HG03103 (cell line): Measurements from ENCODE around the gene BICD1.

Source experiments
- ATAC-seq: cut with Tn5 transposase; IDR thresholded peaks from one replicate; pipeline ENCODE4 v1.9.1; 2021; ENCODE audit warnings: low read depth; ENCODE audit not compliant: unreplicated experiment

BICD1 gene

DNA sequence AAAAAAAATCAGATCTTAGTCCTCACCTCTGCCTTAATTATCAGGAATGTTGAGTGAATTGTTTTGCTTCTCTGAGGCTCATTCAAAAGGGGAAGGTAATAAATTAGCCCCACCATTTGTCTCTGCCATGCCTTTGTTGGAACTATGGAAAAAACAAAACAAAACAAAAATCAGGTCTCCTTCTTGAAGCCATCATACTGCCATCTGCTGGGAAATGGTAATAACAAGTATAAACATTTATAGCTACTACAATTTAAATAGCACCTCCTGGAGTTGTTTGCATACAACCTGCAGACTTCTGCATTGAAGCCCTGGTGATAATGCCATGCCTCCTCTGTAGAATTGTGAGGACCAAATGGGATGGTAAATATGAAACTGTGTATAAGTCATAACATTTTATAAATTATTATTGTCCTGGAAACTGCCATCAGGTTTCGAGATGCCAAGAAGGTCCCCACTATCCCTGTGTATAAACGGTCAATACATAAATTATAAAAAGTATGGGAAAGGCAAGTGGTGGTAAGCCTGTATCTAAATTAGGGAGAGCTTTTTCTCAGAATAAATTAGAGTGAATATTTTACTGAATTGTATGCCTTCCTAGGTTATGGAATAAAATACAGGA is 205.5 kb downstream of the BICD1 start:
- ATAC-seq, result no peak

GRCh38 chr12:32322354-32322753 is 215.7 kb downstream of the BICD1 start:
- no peak for ATAC-seq

GRCh38 chr12:32331133-32331532 is 224.5 kb downstream of the BICD1 start:
- ATAC-seq, result no peak

DNA sequence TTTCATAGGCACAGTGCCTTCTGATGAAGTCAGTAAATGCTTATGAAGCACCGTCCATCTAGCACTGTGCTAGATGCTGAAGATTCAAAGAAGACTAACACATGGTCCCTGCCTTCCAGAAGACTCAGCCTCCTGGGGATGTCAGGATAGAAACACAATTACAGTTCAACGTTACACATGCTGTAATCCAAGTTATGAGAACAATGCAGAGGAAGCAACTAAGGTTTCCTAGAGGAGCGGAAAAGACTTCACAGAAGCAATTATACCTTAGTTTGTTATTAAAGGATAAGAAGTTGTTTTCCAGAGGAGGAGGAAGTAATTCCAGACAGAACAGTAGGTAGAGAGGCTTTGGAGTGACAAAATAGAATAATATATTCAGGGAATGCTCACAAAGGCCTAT is 225.8 kb downstream of the BICD1 start:
- no peak for ATAC-seq

- no peak for ATAC-seq
These were observed 227.7 kb downstream of the BICD1 start for GRCh38 chr12:32334371-32334777.

- ATAC-seq, result no peak
These were observed 229.6 kb downstream of the BICD1 start for GRCh38 chr12:32336261-32336660.

- no peak for ATAC-seq
These were observed 236.8 kb downstream of the BICD1 start for GRCh38 chr12:32343496-32343895.

DNA sequence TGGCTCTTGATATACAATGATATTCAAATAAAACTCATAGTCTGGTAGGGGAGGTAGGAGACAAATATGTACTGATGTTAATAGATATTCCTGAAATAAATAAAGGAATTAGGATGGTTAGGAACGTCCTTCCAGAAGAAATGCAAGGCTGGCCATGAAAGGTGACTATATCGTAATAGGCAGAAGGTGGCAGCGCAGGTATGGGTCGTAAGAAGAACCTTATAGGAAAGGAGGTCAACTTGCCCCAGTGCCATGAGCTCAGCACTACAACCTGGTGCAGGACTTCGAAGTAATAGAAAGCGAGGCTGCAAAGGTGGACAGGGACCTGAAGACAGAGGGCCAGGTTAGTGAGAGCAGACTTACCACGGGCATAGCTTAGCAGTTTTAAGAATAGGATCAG is 237.4 kb downstream of the BICD1 start:
- no peak for ATAC-seq

DNA sequence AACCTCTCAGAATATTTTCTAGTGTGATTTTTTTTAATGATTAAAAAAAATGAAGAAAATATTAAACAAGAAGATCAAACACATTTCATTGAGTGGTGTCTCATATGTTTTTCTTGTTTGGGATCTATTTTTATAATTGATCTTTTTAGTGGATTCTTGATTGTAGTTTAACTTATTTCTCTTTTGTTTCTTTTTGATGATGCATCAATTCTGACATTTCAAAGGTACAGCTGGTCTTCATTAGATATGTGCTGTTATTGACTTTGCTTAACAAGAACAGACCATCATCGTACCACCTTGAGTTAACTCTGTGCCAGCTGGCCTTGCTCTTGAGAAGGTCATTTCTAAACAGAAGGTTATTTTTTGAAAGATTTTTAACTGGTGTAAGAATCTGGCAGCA is 246.9 kb downstream of the BICD1 start:
- no peak for ATAC-seq

DNA sequence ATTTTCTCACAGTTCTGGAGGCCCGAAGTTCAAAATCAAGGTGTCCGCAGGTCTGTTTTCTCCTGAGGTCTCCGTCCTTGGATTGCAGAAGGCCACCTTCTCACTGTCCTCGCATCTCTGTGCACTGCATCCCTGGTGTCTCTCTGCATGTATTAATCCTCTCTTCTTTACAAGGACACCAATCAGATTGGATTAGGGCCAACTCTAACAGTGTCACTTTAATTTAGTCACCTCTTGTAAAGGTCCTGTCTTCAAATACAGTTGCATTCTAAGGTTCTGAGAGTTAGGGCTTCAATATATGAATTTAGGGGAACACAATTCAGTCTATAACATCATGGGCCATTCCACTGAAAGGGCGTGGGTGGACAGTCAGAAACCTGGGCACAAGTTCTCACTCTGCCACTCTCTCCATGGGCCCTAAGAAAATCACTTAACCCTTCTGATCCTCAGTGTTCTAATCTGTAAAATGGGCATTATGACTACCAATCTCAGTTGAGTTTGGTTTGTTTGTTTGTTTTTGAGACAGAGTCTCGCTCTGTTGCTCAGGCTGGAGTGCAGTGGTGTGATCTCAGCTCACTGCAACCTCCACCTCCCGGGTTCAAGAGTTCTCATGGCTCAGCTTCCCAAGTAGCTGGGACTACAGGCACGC is 251.1 kb downstream of the BICD1 start:
- ATAC-seq, result no peak

DNA sequence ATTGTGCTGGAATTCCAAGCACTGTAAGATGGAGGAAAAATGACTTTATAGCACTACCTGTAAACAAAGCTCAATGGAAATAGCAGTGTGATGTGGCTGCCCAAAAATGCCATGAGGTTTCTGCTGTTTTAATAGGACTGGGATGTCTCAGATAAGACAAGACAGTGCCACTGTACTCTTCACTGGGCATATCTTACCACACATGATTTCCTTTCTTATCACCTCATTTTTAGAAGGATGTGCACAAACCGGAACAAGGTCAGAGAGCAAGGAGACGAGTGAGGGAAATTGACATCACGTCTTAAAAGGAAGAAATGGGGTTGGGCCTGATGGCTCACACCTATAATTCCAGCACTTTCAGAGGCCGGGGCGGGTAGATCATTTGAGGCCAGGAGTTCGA is 254.3 kb downstream of the BICD1 start:
- ATAC-seq, result no peak

GRCh38 chr12:32362892-32363291 is 256.2 kb downstream of the BICD1 start:
- no peak for ATAC-seq

GRCh38 chr12:32365473-32366064 is 258.9 kb downstream of the BICD1 start:
- ATAC-seq, result no peak

DNA sequence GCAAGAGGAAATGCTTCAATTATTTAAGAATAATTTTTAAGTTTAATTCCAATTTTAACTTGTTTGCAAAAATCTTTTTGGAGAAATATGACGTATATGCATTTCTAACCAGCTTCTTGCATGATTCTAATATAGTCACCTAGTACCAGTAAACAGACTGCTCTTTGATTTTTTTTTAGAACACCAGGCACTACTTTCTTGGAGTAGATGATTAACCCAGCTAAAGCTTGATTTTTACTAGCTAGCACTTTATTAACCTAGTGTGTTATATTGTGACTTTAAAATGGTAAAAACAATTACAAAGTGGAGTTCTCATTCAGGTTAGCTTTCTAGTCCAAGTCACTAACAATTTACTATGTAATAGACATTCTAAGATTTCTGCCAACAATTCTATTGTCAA is 260.1 kb downstream of the BICD1 start:
- ATAC-seq, result no peak

GRCh38 chr12:32367381-32367780 is 260.7 kb downstream of the BICD1 start:
- no peak for ATAC-seq

DNA sequence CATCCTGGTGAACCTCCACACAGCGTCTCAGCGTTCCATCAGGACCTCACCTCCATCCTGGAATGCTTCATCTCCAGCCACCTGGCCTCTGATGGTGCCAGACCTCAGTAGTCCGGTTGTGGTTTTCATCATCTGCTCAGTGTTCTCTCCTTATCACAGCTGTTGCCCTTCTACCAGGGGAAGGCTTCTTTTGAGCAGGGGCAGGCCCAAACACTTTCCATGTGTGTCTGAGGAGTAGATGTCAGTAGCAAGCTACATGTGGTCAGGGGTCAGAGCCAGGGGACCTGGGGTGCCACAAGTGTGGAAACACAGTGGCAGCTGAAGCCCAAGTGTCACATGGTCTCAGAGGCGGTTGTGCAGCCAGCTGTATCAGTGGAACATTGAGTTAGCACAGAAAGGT is 262.6 kb downstream of the BICD1 start:
- ATAC-seq, result no peak

GRCh38 chr12:32377344-32378055 is 270.9 kb downstream of the BICD1 start:
- ATAC-seq, result no peak

GRCh38 chr12:32379213-32379612 is 272.6 kb downstream of the BICD1 start:
- ATAC-seq, result no peak

- ATAC-seq, result no peak
These were observed 273.0 kb downstream of the BICD1 start for GRCh38 chr12:32379667-32380066.

- ATAC-seq, result no peak
These were observed 275.6 kb downstream of the BICD1 start for GRCh38 chr12:32382226-32382625.

DNA sequence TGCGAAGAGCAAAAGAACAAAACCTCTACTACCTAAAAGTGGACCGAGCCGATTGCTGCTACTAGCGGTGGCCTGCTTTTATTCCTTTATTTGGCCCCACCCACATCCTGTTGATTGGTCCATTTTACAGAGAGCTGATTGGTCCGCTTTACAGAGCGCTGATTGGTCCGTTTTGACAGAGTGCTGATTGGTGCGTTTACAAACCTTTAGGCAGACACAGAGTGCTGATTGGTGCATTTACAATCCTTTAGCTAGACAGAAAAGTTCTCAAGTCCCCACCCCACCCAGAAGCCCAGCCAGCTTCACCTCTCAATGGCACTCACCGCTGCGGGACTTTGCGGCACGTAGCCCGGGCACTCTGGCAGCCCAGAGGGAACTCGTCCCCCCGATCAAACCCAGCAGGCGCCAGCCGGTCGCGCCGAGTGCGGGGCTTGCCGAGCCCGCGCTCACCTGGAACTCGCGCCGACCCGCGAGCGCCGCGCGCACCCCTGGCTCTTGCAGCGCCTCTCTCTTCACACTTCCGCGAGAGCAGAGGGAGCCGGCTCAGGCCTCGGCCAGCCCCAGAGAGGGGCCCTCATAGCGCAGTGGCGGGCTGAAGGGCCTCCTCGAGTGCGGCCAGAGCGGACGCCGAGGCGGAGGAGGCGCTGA is 284.0 kb downstream of the BICD1 start:
- peak; percentile 78 for ATAC-seq
